T-helper 17 cell (primary cell): ENCODE data around the gene HOMER3. TPM values are rescaled to one million over a fixed set of nuclear protein-coding genes. Genes with fewer than 3 reads are reported as not detected.

Source experiments
- ATAC-seq: fragments of 150-1000 bp; cut with Tn5 transposase; 2 replicates; pipeline ENCODE4 v1.10.0; 2021; ENCODE audit warnings: mild to moderate bottlenecking, moderate library complexity
- DNase-seq, 3 donors: peaks; one replicate each; pipeline versions ENCODE4 v3.0.0 to v3.0.0-alpha.2; 2020 to 2021
- H3K9me3 ChIP-seq: one replicate; pipeline ENCODE4 v1.7.0; 2013; ENCODE audit warnings: low read length, mild to moderate bottlenecking; ENCODE audit not compliant: control insufficient read depth, poor library complexity, severe bottlenecking
- H3K27ac Mint-ChIP-seq: one replicate; pipeline ENCODE4 v1.8.0; 2022; ENCODE audit warnings: mild to moderate bottlenecking, moderate library complexity, mixed read lengths
- H3K27me3 Mint-ChIP-seq: one replicate; pipeline ENCODE4 v1.8.0; 2022; ENCODE audit warnings: mixed read lengths
- H3K36me3 Mint-ChIP-seq: one replicate; pipeline ENCODE4 v1.8.0; 2022; ENCODE audit warnings: low read depth, mixed read lengths
- H3K4me1 Mint-ChIP-seq: one replicate; pipeline ENCODE4 v1.8.0; 2022; ENCODE audit warnings: mild to moderate bottlenecking, mixed read lengths
- H3K4me3 Mint-ChIP-seq: one replicate; pipeline ENCODE4 v1.8.0; 2022; ENCODE audit warnings: mild to moderate bottlenecking, moderate library complexity, mixed read lengths
- total RNA-seq, 4 donors: library from RNA in 2 of 4; stranded (reverse) in 2 of 4; gene quantifications; one replicate each; pipeline ENCODE4 v1.2.3 and lab custom pipeline; 2022 to 2026

The HOMER3 gene
- total RNA-seq: 1 to 10 TPM; 3.3 to 4.7 TPM
- total RNA-seq (lab: John Stamatoyannopoulos, UW): 0.58 to 1.8 reads per million in 2 donors

GRCh38 chr19:18940769-18941627 is at the start of gene HOMER3:
Gene HOMER3 (minus strand): TSS chr19:18941217. CDS start chr19:18938982, 2,235 bp downstream.
- Mint-ChIP-seq H3K27ac (no peak within 1 kb of the TSS), H3K27me3 (peaks cover 25% of the 10 kb centered on the region), H3K4me3 (peak within 1 kb of the TSS; percentile 83), H3K4me1 (peaks cover 11% of the 10 kb centered on the region), H3K36me3 (no peaks in the 10 kb centered on the region)
- no peaks in the 10 kb centered on the region for H3K9me3 ChIP-seq
- DNase-seq (peak; percentile 66 to 81 (median 73)), ATAC-seq (peak; percentile 89)

- Mint-ChIP-seq H3K27ac (no peak overlapping the region), H3K4me1 (peaks cover 2% of the 10 kb centered on the region), H3K4me3 (no peak overlapping the region), H3K27me3 (no peaks in the 10 kb centered on the region), H3K36me3 (peaks cover 4% of the 10 kb centered on the region)
- ATAC-seq: no peak
- no peak for DNase-seq
- H3K9me3 ChIP-seq: no peaks in the 10 kb centered on the region
Observed at GRCh38 chr19:18990128-18990708, 49.2 kb upstream of the HOMER3 start.

GRCh38 chr19:18989316-18989715 is 48.3 kb upstream of the HOMER3 start:
- H3K9me3 ChIP-seq: no peaks in the 10 kb centered on the region
- H3K27me3 Mint-ChIP-seq: no peaks in the 10 kb centered on the region
- H3K4me3 Mint-ChIP-seq: no peak overlapping the region
- peaks cover 2% of the 10 kb centered on the region for H3K4me1 Mint-ChIP-seq
- no peak for ATAC-seq
- DNase-seq: no peak
- H3K36me3 Mint-ChIP-seq: peaks cover 2% of the 10 kb centered on the region
- H3K27ac Mint-ChIP-seq: no peak overlapping the region

GRCh38 chr19:18987456-18987855 is 46.4 kb upstream of the HOMER3 start:
- Mint-ChIP-seq H3K4me1 (no peaks in the 10 kb centered on the region), H3K27me3 (peaks cover 6% of the 10 kb centered on the region), H3K36me3 (no peaks in the 10 kb centered on the region), H3K4me3 (no peak overlapping the region), H3K27ac (no peak overlapping the region)
- no peaks in the 10 kb centered on the region for H3K9me3 ChIP-seq
- no peak for DNase-seq
- ATAC-seq: no peak

- peaks cover 23% of the 10 kb centered on the region for H3K27me3 Mint-ChIP-seq
- no peaks in the 10 kb centered on the region for H3K9me3 ChIP-seq
- ATAC-seq: no peak
- H3K27ac Mint-ChIP-seq: no peak overlapping the region
- no peak for DNase-seq
- no peaks in the 10 kb centered on the region for H3K36me3 Mint-ChIP-seq
- no peaks in the 10 kb centered on the region for H3K4me1 Mint-ChIP-seq
- no peak overlapping the region for H3K4me3 Mint-ChIP-seq
Observed at GRCh38 chr19:18985257-18985656, 44.2 kb upstream of the HOMER3 start.

- Mint-ChIP-seq H3K4me3 (no peak overlapping the region), H3K27me3 (peaks cover 23% of the 10 kb centered on the region), H3K36me3 (no peaks in the 10 kb centered on the region), H3K27ac (no peak overlapping the region), H3K4me1 (no peaks in the 10 kb centered on the region)
- no peak for ATAC-seq
- DNase-seq: no peak
- no peaks in the 10 kb centered on the region for H3K9me3 ChIP-seq
Observed at GRCh38 chr19:18984251-18984650, 43.2 kb upstream of the HOMER3 start.

- H3K9me3 ChIP-seq: no peaks in the 10 kb centered on the region
- Mint-ChIP-seq H3K27me3 (peaks cover 29% of the 10 kb centered on the region), H3K36me3 (no peaks in the 10 kb centered on the region), H3K4me1 (no peaks in the 10 kb centered on the region), H3K4me3 (no peak overlapping the region), H3K27ac (no peak overlapping the region)
- no peak for ATAC-seq
- no peak for DNase-seq
Observed at GRCh38 chr19:18982669-18983068, 41.7 kb upstream of the HOMER3 start.

GRCh38 chr19:18980432-18981020 is 39.5 kb upstream of the HOMER3 start:
- DNase-seq (no peak), ATAC-seq (no peak)
- Mint-ChIP-seq H3K4me3 (no peak overlapping the region), H3K27ac (no peak overlapping the region), H3K36me3 (no peaks in the 10 kb centered on the region), H3K27me3 (peaks cover 29% of the 10 kb centered on the region), H3K4me1 (no peaks in the 10 kb centered on the region)
- H3K9me3 ChIP-seq: no peaks in the 10 kb centered on the region

- Mint-ChIP-seq H3K27ac (peak overlapping the region; percentile 21), H3K27me3 (peaks cover 29% of the 10 kb centered on the region), H3K4me3 (no peak overlapping the region), H3K4me1 (no peaks in the 10 kb centered on the region), H3K36me3 (no peaks in the 10 kb centered on the region)
- ATAC-seq: no peak
- H3K9me3 ChIP-seq: no peaks in the 10 kb centered on the region
- DNase-seq: no peak
Observed at GRCh38 chr19:18978616-18979015, 37.6 kb upstream of the HOMER3 start.

GRCh38 chr19:18975869-18976268 is 34.9 kb upstream of the HOMER3 start:
- Mint-ChIP-seq H3K4me1 (no peaks in the 10 kb centered on the region), H3K27me3 (peaks cover 20% of the 10 kb centered on the region), H3K4me3 (no peak overlapping the region), H3K36me3 (no peaks in the 10 kb centered on the region), H3K27ac (no peak overlapping the region)
- DNase-seq: no peak
- ATAC-seq: no peak
- H3K9me3 ChIP-seq: no peaks in the 10 kb centered on the region

GRCh38 chr19:18975011-18975410 is 34.0 kb upstream of the HOMER3 start:
- no peaks in the 10 kb centered on the region for H3K9me3 ChIP-seq
- H3K4me3 Mint-ChIP-seq: no peak overlapping the region
- no peak for ATAC-seq
- DNase-seq: no peak
- no peak overlapping the region for H3K27ac Mint-ChIP-seq
- no peaks in the 10 kb centered on the region for H3K36me3 Mint-ChIP-seq
- H3K27me3 Mint-ChIP-seq: peaks cover 20% of the 10 kb centered on the region
- H3K4me1 Mint-ChIP-seq: peaks cover 2% of the 10 kb centered on the region

GRCh38 chr19:18972851-18973250 is 31.8 kb upstream of the HOMER3 start:
- H3K9me3 ChIP-seq: no peaks in the 10 kb centered on the region
- Mint-ChIP-seq H3K4me3 (no peak overlapping the region), H3K27me3 (peaks cover 14% of the 10 kb centered on the region), H3K27ac (peak overlapping the region; percentile 43), H3K4me1 (peaks cover 2% of the 10 kb centered on the region), H3K36me3 (no peaks in the 10 kb centered on the region)
- no peak for ATAC-seq
- DNase-seq: no peak

GRCh38 chr19:18972301-18972811 is 31.3 kb upstream of the HOMER3 start:
- peaks cover 2% of the 10 kb centered on the region for H3K4me1 Mint-ChIP-seq
- H3K36me3 Mint-ChIP-seq: no peaks in the 10 kb centered on the region
- H3K27ac Mint-ChIP-seq: no peak overlapping the region
- H3K4me3 Mint-ChIP-seq: no peak overlapping the region
- no peak for ATAC-seq
- no peak for DNase-seq
- H3K27me3 Mint-ChIP-seq: peaks cover 14% of the 10 kb centered on the region
- H3K9me3 ChIP-seq: no peaks in the 10 kb centered on the region
